ENCODE data around the gene SUMO1. TPM values are rescaled to one million over a fixed set of nuclear protein-coding genes. Genes with fewer than 3 reads are reported as not detected.
A peak's percentile ranks its signal among the peaks of the same experiment; 100 is the strongest.

SUMO1 gene
- total and polyA plus RNA-seq, 2 of the 4 experiments (the other 2 are of a cell fraction): 72.3 to 90.0 TPM

- no peaks in the 10 kb centered on the region for H3K9me3 ChIP-seq (ENCODE audit: control insufficient read depth, insufficient read depth, low read length)
- no peaks in the 10 kb centered on the region for H3K27me3 ChIP-seq (ENCODE audit: control insufficient read depth, insufficient read depth, low read length)
- H3K18ac ChIP-seq (ENCODE audit: low read depth, low read length): no peak overlapping the region
- H2BK20ac ChIP-seq (ENCODE audit: low read depth, low read length): no peak overlapping the region
- H3K79me1 ChIP-seq (ENCODE audit: low read depth in 1 of 2, low read length in 2 of 2): peaks cover 0 to 8% of the 10 kb centered on the region in 2 experiments; a peak in 2 of 4 replicates
- 40% methylated on average over 1 of the region's 9 CpGs; no CpG with 5 or more reads in 1 of the 2 experiments for WGBS, 2 experiments (ENCODE audit: extremely low coverage in 2 of 2, insufficient read length in 1 of 2)
- no peak overlapping the region for H2AK9ac ChIP-seq (replicated peaks; ENCODE audit: low read depth, low read length, poor library complexity)
- dilution Hi-C loops (cut with HindIII; ENCODE audit: low sequenced_read_pairs, unreplicated experiment) (no loop called here), intact Hi-C loops (cut with micrococcal nuclease) (loop anchor here (2.0 to 5.0 kb wide), 3 partner anchors 23 to 470 kb away; no protein-coding TSS in a partner anchor), in situ Hi-C loops (cut with MboI; ENCODE audit: low sequenced_read_pairs) (no loop called here)
- H3K23ac ChIP-seq (ENCODE audit: low read depth, low read length): peak overlapping the region; percentile 3; the same call in 1 of the 2 replicates
- H2BK15ac ChIP-seq (ENCODE audit: low read depth, low read length): no peak overlapping the region
- no peak overlapping the region for H2AK5ac ChIP-seq (ENCODE audit: low read depth, low read length)
- no TSS peak for BruUV-seq (replicated peaks)
- no peak overlapping the region for H4K8ac ChIP-seq (ENCODE audit: low read depth in 2 of 2, low read length in 2 of 2)
- ATAC-seq (ENCODE audit: low read depth) (0 out of 2 replicates have a peak, but pooled peaks have one; percentile 9), DNase-seq (no peak)
- H3K4ac ChIP-seq (ENCODE audit: low read depth, low read length): no peak overlapping the region
- H3K14ac ChIP-seq (replicated peaks; ENCODE audit: low read depth, low read length): peak overlapping the region; percentile 14; the same call in 1 of the 2 replicates
- no peak overlapping the region for H2BK5ac ChIP-seq (ENCODE audit: low read depth, low read length, poor library complexity, severe bottlenecking)
- H3K9me1 ChIP-seq (ENCODE audit: insufficient read depth, low read length): peaks cover 6% of the 10 kb centered on the region; the same call in 1 of the 2 replicates
- peaks cover 2% of the 10 kb centered on the region for H3K4me1 ChIP-seq (ENCODE audit: control insufficient read depth, insufficient read depth, low read length)
- H4K91ac ChIP-seq (ENCODE audit: insufficient read depth, low read depth, low read length): no peak overlapping the region
- H3K56ac ChIP-seq (ENCODE audit: extremely low read depth, insufficient read depth, low read length): no peak overlapping the region
- H3K4me2 ChIP-seq (ENCODE audit: low read depth, low read length): peak overlapping the region; percentile 99
- no peak overlapping the region for H2BK120ac ChIP-seq (ENCODE audit: low read depth, low read length)
- peak overlapping the region; percentile 35 for H3K9ac ChIP-seq (ENCODE audit: low read depth, low read length)
- H3K4me3 ChIP-seq (ENCODE audit: insufficient read depth, low read depth, low read length): peak overlapping the region; percentile 93
- no peak overlapping the region for H3K27ac ChIP-seq (ENCODE audit: insufficient read depth, low read length)
- CTCF ChIA-PET: interaction anchor here (0.9 kb wide), 1 partner anchor 27 kb away, joined by 4 read pairs; no protein-coding TSS in a partner anchor
- TF ChIP-seq RFX5 (IDR thresholded peaks at IDR 0.05; ENCODE audit: low read depth, low read length): no peak
- TF ChIP-seq MAZ (IDR thresholded peaks at IDR 0.05; ENCODE audit: borderline replicate concordance, low read depth, low read length): no peak
- no peak for TF ChIP-seq BHLHE40 (IDR thresholded peaks at IDR 0.05; ENCODE audit: low read depth, low read length)
- TF ChIP-seq ELK1 (IDR thresholded peaks at IDR 0.05; ENCODE audit: borderline replicate concordance, low read depth, low read length): no peak
- no peak for TF ChIP-seq RCOR1 (IDR thresholded peaks at IDR 0.05; ENCODE audit: insufficient replicate concordance, low read length)
- no peak for TF ChIP-seq MAFK (IDR thresholded peaks at IDR 0.05; ENCODE audit: low read depth, low read length)
- no peak for TF ChIP-seq USF2 (IDR thresholded peaks at IDR 0.05; ENCODE audit: low read depth, low read length)
- no peak for TF ChIP-seq CTCF (conservative IDR thresholded peaks at IDR 0.05; ENCODE audit: low read depth, low read length)
- no peak for TF ChIP-seq NFE2L2 (IDR thresholded peaks at IDR 0.05; ENCODE audit: low read depth, low read length)
- no peak for TF ChIP-seq SMC3 (IDR thresholded peaks at IDR 0.05; ENCODE audit: low read depth, low read length)
- TF ChIP-seq POLR2A (IDR thresholded peaks at IDR 0.05; ENCODE audit: low read depth, low read length): no peak
- TF ChIP-seq FOS (IDR thresholded peaks at IDR 0.05; ENCODE audit: low read depth, low read length): no peak
- TF ChIP-seq RAD21 (IDR thresholded peaks at IDR 0.05; ENCODE audit: low read length): no peak
- TF ChIP-seq MXI1 (IDR thresholded peaks at IDR 0.05; ENCODE audit: borderline replicate concordance, low read depth, low read length): no peak
- H4K5ac ChIP-seq (ENCODE audit: low read depth, low read length): no peak overlapping the region
- H3K36me3 ChIP-seq (ENCODE audit: control insufficient read depth, insufficient read depth, low read length): no peaks in the 10 kb centered on the region
- H4K20me1 ChIP-seq (ENCODE audit: insufficient read depth, low read length): peaks cover 59% of the 10 kb centered on the region
- POLR2A ChIA-PET (ENCODE audit: unreplicated experiment): no interaction called here
- H2AFZ ChIP-seq (replicated peaks; ENCODE audit: low read length, poor library complexity): no peak overlapping the region
Measured at GRCh38 chr2:202267495-202267894, 29.1 kb upstream of the SUMO1 start.

Measured in IMR-90 (cell line).